ENCODE measurements around the gene PEX5L. TPM values are rescaled to one million over a fixed set of nuclear protein-coding genes. Genes with fewer than 3 reads are reported as not detected.

PEX5L gene
- total RNA-seq, 2 donors from 2014 or later, result 0.07 to 0.90 TPM

GRCh38 chr3:180004542-180004941 lies 32.2 kb downstream of the PEX5L start:
- Histone ChIP-seq H3K27ac (no peak overlapping the region), H3K9me3 (peaks cover 0 to 18% of the 10 kb centered on the region in 2 donors), H3K4me3 (no peak overlapping the region), H3K4me1 (no peaks in the 10 kb centered on the region), H3K36me3 (no peaks in the 10 kb centered on the region), H3K27me3 (no peaks in the 10 kb centered on the region)
- DNase-seq (ENCODE audit: low spot score), result no peak
- TF ChIP-seq, protein P1, sequence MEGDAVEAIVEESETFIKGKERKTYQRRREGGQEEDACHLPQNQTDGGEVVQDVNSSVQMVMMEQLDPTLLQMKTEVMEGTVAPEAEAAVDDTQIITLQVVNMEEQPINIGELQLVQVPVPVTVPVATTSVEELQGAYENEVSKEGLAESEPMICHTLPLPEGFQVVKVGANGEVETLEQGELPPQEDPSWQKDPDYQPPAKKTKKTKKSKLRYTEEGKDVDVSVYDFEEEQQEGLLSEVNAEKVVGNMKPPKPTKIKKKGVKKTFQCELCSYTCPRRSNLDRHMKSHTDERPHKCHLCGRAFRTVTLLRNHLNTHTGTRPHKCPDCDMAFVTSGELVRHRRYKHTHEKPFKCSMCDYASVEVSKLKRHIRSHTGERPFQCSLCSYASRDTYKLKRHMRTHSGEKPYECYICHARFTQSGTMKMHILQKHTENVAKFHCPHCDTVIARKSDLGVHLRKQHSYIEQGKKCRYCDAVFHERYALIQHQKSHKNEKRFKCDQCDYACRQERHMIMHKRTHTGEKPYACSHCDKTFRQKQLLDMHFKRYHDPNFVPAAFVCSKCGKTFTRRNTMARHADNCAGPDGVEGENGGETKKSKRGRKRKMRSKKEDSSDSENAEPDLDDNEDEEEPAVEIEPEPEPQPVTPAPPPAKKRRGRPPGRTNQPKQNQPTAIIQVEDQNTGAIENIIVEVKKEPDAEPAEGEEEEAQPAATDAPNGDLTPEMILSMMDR (IDR thresholded peaks at IDR 0.05), result no peak

DNA sequence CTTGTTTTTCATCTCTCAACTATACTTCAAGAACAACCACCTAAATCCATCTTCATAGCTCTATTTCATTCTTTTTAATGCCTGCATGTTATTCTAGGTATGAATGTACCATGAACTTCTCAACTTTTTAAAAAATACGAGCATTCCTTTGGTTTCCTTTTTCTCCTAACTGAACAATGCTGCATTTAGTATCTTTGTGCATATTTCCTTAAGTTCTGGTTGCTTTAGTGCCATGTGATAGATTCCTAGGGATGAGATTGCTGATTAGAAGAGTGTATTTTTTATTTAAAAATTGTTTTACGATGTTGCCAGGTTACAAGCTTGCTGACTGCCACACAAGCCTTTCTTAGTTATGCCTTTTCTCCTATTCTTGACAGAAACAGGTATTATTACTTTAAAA lies 34.7 kb downstream of the PEX5L start:
- no peak for DNase-seq (ENCODE audit: low spot score)
- Histone ChIP-seq H3K36me3 (no peaks in the 10 kb centered on the region), H3K27me3 (no peaks in the 10 kb centered on the region), H3K9me3 (no peaks in the 10 kb centered on the region), H3K4me3 (no peak overlapping the region), H3K4me1 (no peaks in the 10 kb centered on the region), H3K27ac (no peak overlapping the region)
- TF ChIP-seq, protein P1 (IDR thresholded peaks at IDR 0.05), result no peak

DNA sequence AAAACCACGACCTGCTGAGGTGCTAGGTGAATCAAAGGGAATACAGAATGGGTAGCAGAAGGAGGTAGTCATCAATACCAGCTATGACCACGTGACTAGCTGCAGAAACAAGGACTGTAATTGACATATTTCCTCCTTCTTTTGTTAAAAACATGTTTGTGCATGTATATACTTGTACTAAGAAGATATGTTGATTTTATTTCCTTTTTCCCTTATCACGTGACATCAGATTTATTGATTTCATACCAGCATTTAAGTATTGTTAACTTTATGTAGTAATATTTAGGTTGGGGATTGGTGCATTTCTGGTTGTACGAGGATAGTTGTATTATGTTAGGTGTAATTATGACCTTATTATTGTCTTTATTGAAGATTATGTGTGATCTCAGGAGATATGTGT lies 36.2 kb downstream of the PEX5L start:
- no peak overlapping the region for H3K27ac ChIP-seq
- H3K36me3 ChIP-seq, result no peaks in the 10 kb centered on the region
- no peak overlapping the region for H3K4me3 ChIP-seq
- no peak for DNase-seq (ENCODE audit: low spot score)
- TF ChIP-seq, protein P1 (IDR thresholded peaks at IDR 0.05), result no peak
- no peaks in the 10 kb centered on the region for H3K27me3 ChIP-seq
- no peaks in the 10 kb centered on the region for H3K4me1 ChIP-seq
- H3K9me3 ChIP-seq, result no peaks in the 10 kb centered on the region

DNA sequence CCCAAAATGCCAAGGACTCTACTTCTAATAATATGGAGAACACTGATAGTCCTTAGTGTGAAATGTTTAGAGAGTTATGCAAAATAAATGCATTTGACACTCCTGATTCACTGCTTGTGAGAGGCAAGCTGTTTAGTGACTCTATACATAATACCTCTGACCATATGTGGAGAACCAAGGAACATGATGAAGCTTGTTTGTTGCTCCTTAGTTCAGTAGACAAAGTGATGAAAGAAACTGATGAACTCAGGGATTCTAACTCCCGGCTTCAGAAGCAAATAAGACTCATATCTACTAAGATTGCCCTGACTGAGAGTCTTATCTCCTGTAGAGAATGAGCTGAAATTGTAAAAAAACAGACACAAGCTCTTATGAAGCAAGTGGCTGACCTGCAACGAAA lies 41.3 kb downstream of the PEX5L start:
- no peak for DNase-seq (ENCODE audit: low spot score)
- no peak overlapping the region for H3K4me3 ChIP-seq
- TF ChIP-seq, protein P1 (IDR thresholded peaks at IDR 0.05), result no peak
- H3K36me3 ChIP-seq, result no peaks in the 10 kb centered on the region
- no peaks in the 10 kb centered on the region for H3K4me1 ChIP-seq
- H3K27me3 ChIP-seq, result no peaks in the 10 kb centered on the region
- H3K27ac ChIP-seq, result no peak overlapping the region
- no peaks in the 10 kb centered on the region for H3K9me3 ChIP-seq

GRCh38 chr3:179991883-179992282 lies 44.9 kb downstream of the PEX5L start:
- Histone ChIP-seq H3K36me3 (no peaks in the 10 kb centered on the region), H3K27me3 (no peaks in the 10 kb centered on the region), H3K4me1 (no peaks in the 10 kb centered on the region), H3K27ac (no peak overlapping the region), H3K9me3 (no peaks in the 10 kb centered on the region), H3K4me3 (no peak overlapping the region)
- no peak for DNase-seq (ENCODE audit: low spot score)
- TF ChIP-seq, protein P1 (IDR thresholded peaks at IDR 0.05), result no peak

- TF ChIP-seq, protein P1 (IDR thresholded peaks at IDR 0.05), result no peak
- H3K9me3 ChIP-seq, result no peaks in the 10 kb centered on the region
- no peak for DNase-seq (ENCODE audit: low spot score)
- no peak overlapping the region for H3K27ac ChIP-seq
- H3K4me3 ChIP-seq, result no peak overlapping the region
- no peaks in the 10 kb centered on the region for H3K36me3 ChIP-seq
- no peaks in the 10 kb centered on the region for H3K27me3 ChIP-seq
- H3K4me1 ChIP-seq, result no peaks in the 10 kb centered on the region
Measured at GRCh38 chr3:179991104-179991503, 45.6 kb downstream of the PEX5L start.
